ENCODE results near the gene MPDU1.
A peak's percentile ranks its signal among the peaks of the same experiment; 100 is the strongest.

The MPDU1 gene

GRCh38 chr17:7629939-7630571 lies 46.4 kb downstream of the MPDU1 start, which contains the start of gene SHBG:
TSS of gene SHBG (plus strand) at chr17:7630135. CDS start at chr17:7630173, 38 bp downstream.
- Histone ChIP-seq H3K36me3 (ENCODE audit: low read length) (no peaks in the 10 kb centered on the region), H3K27me3 (ENCODE audit: low read length) (no peaks in the 10 kb centered on the region), H3K9me3 (ENCODE audit: insufficient read depth, low read length) (no peaks in the 10 kb centered on the region), H3F3A (ENCODE audit: insufficient read depth) (no peaks in the 10 kb centered on the region), H3K4me3 (ENCODE audit: insufficient read depth, low read length, poor library complexity, severe bottlenecking) (no peak within 1 kb of the TSS), H3K9me2 (replicated peaks; ENCODE audit: insufficient read depth, low read length) (no peaks in the 10 kb centered on the region), H3K9ac (ENCODE audit: low read length) (no peak within 1 kb of the TSS), H2AFZ (ENCODE audit: low read depth, low read length, severe bottlenecking) (no peak within 1 kb of the TSS), H3K79me2 (ENCODE audit: insufficient read depth, low read length) (no peaks in the 10 kb centered on the region), H3K27ac (ENCODE audit: low read depth, low read length) (no peak within 1 kb of the TSS), H4K20me1 (ENCODE audit: low read depth, low read length) (no peaks in the 10 kb centered on the region), H3K4me2 (ENCODE audit: low read depth, low read length, poor library complexity, severe bottlenecking) (no peak within 1 kb of the TSS)
- TF ChIP-seq EZH2phosphoT487 (conservative IDR thresholded peaks at IDR 0.05; ENCODE audit: low read length) (no peak), CTCF (IDR thresholded peaks at IDR 0.05; ENCODE audit: insufficient read depth, low read length, poor library complexity, severe bottlenecking) (no peak)

- H3F3A ChIP-seq (ENCODE audit: insufficient read depth): no peaks in the 10 kb centered on the region
- H3K79me2 ChIP-seq (ENCODE audit: insufficient read depth, low read length): no peaks in the 10 kb centered on the region
- H3K27ac ChIP-seq (ENCODE audit: low read depth, low read length): no peak overlapping the region
- H3K27me3 ChIP-seq (ENCODE audit: low read length): no peaks in the 10 kb centered on the region
- TF ChIP-seq CTCF (IDR thresholded peaks at IDR 0.05; ENCODE audit: insufficient read depth, low read length, poor library complexity, severe bottlenecking) (no peak), EZH2phosphoT487 (conservative IDR thresholded peaks at IDR 0.05; ENCODE audit: low read length) (no peak)
- H4K20me1 ChIP-seq (ENCODE audit: low read depth, low read length): no peaks in the 10 kb centered on the region
- no peaks in the 10 kb centered on the region for H3K36me3 ChIP-seq (ENCODE audit: low read length)
- no peak overlapping the region for H3K9ac ChIP-seq (ENCODE audit: low read length)
- H3K9me2 ChIP-seq (replicated peaks; ENCODE audit: insufficient read depth, low read length): no peaks in the 10 kb centered on the region
- no peaks in the 10 kb centered on the region for H3K9me3 ChIP-seq (ENCODE audit: insufficient read depth, low read length)
- H2AFZ ChIP-seq (ENCODE audit: low read depth, low read length, severe bottlenecking): no peak overlapping the region
- H3K4me2 ChIP-seq (ENCODE audit: low read depth, low read length, poor library complexity, severe bottlenecking): no peak overlapping the region
- H3K4me3 ChIP-seq (ENCODE audit: insufficient read depth, low read length, poor library complexity, severe bottlenecking): no peak overlapping the region
Measured at GRCh38 chr17:7631398-7632380, 48.0 kb downstream of the MPDU1 start.

- no peaks in the 10 kb centered on the region for H3F3A ChIP-seq (ENCODE audit: insufficient read depth)
- H3K27ac ChIP-seq (ENCODE audit: low read depth, low read length): no peak overlapping the region
- no peaks in the 10 kb centered on the region for H3K9me2 ChIP-seq (replicated peaks; ENCODE audit: insufficient read depth, low read length)
- H3K4me2 ChIP-seq (ENCODE audit: low read depth, low read length, poor library complexity, severe bottlenecking): no peak overlapping the region
- no peaks in the 10 kb centered on the region for H3K79me2 ChIP-seq (ENCODE audit: insufficient read depth, low read length)
- no peak overlapping the region for H3K9ac ChIP-seq (ENCODE audit: low read length)
- H3K27me3 ChIP-seq (ENCODE audit: low read length): no peaks in the 10 kb centered on the region
- no peak overlapping the region for H3K4me3 ChIP-seq (ENCODE audit: insufficient read depth, low read length, poor library complexity, severe bottlenecking)
- peak; percentile 20 for TF ChIP-seq CTCF (IDR thresholded peaks at IDR 0.05; ENCODE audit: insufficient read depth, low read length, poor library complexity, severe bottlenecking)
- no peak for TF ChIP-seq EZH2phosphoT487 (conservative IDR thresholded peaks at IDR 0.05; ENCODE audit: low read length)
- H3K9me3 ChIP-seq (ENCODE audit: insufficient read depth, low read length): no peaks in the 10 kb centered on the region
- peak overlapping the region; percentile 20 for H2AFZ ChIP-seq (ENCODE audit: low read depth, low read length, severe bottlenecking)
- no peaks in the 10 kb centered on the region for H3K36me3 ChIP-seq (ENCODE audit: low read length)
- H4K20me1 ChIP-seq (ENCODE audit: low read depth, low read length): no peaks in the 10 kb centered on the region
Measured at GRCh38 chr17:7632492-7632894, 48.8 kb downstream of the MPDU1 start.

All from SU-DHL-6 (cell line).